BJ (cell line): ENCODE data around the gene CEPT1. TPM values are rescaled to one million over a fixed set of nuclear protein-coding genes. Genes with fewer than 3 reads are reported as not detected.
"Not testable (repeated sequence)": the region's sequence is repeated elsewhere in the genome, so short reads cannot be mapped to it uniquely, and the experiment has no call there.

Source experiments
- CTCF ChIA-PET: fragments of 350-600 bp; formaldehyde crosslinking; extraction: SDS; loops from one replicate; lab custom pipeline; 2021; ENCODE audit warnings: antibody characterized with exemption, inconsistent platforms; lab: Yijun Ruan, JAX
- POLR2A ChIA-PET: fragments of 300-600 bp; sonication (Branson Sonifier 250); formaldehyde crosslinking; extraction: SDS; loops from one replicate; lab custom pipeline; 2021; ENCODE audit warnings: antibody characterized with exemption; lab: Charles Lee
- DNase-seq: peaks from one replicate; pipeline ENCODE4 v3.0.0-alpha.2; 2011; ENCODE audit warnings: low read depth
- H3K27me3 ChIP-seq: 2 replicates; pipeline ENCODE4 v1.6.0; 2011; ENCODE audit warnings: low read length; ENCODE audit not compliant: control insufficient read depth, insufficient read depth
- H3K36me3 ChIP-seq: 2 replicates; pipeline ENCODE4 v1.5.1; 2011; ENCODE audit warnings: low read length; ENCODE audit not compliant: control insufficient read depth, insufficient read depth
- H3K4me3 ChIP-seq: 2 replicates; pipeline ENCODE4 v1.5.1; 2011; ENCODE audit warnings: low read depth, mild to moderate bottlenecking, control low read depth, low read length
- CTCF ChIP-seq: IDR thresholded peaks from 2 replicates; pipeline ENCODE4 v1.5.1; 2011; ENCODE audit warnings: low read depth, mild to moderate bottlenecking, control low read depth, inconsistent platforms, low read length, moderate library complexity; ENCODE audit not compliant: insufficient read depth
- polyA plus RNA-seq: library from polyadenylated mRNA; depleted of rRNA; stranded (reverse); fragments of >200 nt; gene quantifications from 2 replicates; pipeline ENCODE4 v1.2.3, GENCODE V29; 2011

CEPT1 gene
- polyA plus RNA-seq, 1 experiment: 15.5 TPM

DNA sequence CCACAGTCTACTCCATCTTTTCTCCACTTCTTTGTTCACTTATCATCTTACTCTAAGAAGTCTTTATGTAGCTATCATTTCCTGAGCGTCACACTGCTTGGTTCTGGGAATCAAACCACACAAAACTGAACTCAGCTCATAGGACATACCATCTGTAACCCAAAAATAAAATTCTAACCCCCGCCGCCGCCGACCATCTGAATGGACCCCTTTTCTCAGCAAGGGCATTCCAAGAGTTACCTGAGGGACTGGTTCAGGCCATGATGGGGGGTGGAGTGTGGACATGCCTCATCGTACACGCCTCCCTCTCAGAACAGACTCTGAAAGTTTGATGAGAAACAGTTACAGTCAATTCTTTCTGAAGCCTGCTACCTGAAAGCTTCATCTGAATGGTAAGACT lies 74.9 kb downstream of the CEPT1 start:
- TF ChIP-seq CTCF: no peak
- Histone ChIP-seq H3K4me3 (no peak overlapping the region), H3K27me3 (no peaks in the 10 kb centered on the region), H3K36me3 (no peaks in the 10 kb centered on the region)
- DNase-seq: no peak
- ChIA-PET POLR2A (no interaction called here), CTCF (interaction anchor here (0.7 to 1.4 kb wide), 3 partner anchors 8 to 185 kb away, joined by 3 read pairs; no protein-coding TSS in a partner anchor)

DNA sequence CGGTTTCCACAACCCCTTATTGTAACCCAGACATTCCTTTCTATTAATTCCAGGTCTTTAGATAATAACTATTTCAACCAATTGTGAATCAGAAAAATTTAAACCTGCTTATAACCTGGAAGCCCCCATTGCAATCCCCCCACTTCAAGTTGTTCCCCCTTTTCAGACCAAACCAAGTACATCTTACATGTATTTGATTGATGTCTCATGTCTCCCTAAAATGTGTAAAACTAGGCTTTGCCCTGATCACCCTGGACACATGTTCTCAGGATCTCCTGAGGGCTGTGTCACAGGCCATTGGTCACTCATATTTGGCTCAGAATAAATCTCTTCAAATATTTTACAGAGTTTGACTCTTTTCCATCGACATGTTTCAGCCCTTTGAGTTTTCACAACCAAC lies 75.3 kb downstream of the CEPT1 start:
- DNase-seq, H3K36me3 ChIP-seq, H3K4me3 ChIP-seq, POLR2A ChIA-PET, H3K27me3 ChIP-seq: not testable (repeated sequence)
- CTCF ChIA-PET: interaction anchor here (1.2 to 1.4 kb wide), 2 partner anchors 185 to 186 kb away, joined by 3 read pairs; no protein-coding TSS in a partner anchor

DNA sequence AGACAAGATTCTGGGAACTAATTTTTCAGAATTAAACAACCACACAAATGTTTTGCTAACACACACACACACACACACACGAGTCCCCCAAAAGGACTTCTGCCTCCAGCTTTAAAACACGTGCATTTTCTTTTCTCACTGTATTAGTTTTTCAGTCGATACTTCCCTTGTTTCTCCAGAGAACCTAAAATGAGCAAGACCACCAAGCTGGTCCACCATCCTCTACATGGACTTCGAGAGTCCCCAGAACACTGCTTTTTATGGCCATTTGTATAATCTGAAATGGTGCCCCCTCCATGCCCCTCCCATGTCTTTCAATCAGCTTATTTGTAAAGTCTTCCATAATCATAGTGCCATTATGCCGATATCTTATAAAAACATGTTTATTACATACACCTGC lies 76.7 kb downstream of the CEPT1 start:
- H3K36me3 ChIP-seq: no peaks in the 10 kb centered on the region
- no peak for DNase-seq
- POLR2A ChIA-PET: no interaction called here
- CTCF ChIA-PET: interaction anchor here (1.5 kb wide), 1 partner anchor 118 kb away, joined by 5 read pairs; no protein-coding TSS in a partner anchor
- H3K4me3 ChIP-seq: no peak overlapping the region
- H3K27me3 ChIP-seq: no peaks in the 10 kb centered on the region
- no peak for TF ChIP-seq CTCF

DNA sequence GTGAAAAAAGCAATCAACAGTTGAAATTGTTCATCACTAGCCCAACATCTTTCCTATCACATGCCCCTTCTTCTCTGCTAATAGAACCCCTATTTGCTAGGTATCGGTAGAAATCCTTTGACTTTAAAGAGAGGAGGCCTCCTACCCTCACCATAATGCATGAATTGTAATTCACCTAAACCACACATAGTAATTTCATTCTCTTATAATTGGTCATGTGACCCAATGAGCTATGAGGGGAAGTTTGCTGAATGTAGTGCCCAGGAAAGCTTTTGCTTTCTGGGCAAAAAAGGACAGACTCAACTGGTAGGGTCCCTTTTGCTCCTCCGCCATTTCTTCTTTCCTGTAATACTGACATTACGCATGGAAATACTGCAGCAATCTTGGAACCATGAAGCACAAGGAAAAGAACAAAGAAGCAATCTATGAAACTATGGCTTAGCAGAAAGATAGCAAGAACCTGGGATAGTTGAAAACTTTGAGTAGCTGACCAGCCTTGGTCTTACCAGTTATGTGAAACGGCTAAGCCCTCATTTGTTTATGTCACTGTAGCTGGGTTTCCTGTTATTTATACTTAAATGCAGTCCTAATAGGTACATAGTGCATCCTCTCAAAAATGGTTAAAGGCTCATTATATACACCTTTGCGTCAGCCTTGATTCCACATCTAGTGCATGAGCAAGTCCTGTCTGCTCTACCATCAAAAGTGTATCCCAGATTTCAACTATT lies 77.3 kb downstream of the CEPT1 start:
- H3K4me3 ChIP-seq: no peak overlapping the region
- TF ChIP-seq CTCF: no peak
- no peak for DNase-seq
- no peaks in the 10 kb centered on the region for H3K36me3 ChIP-seq
- H3K27me3 ChIP-seq: no peaks in the 10 kb centered on the region
- POLR2A ChIA-PET: no interaction called here
- CTCF ChIA-PET: interaction anchor here (0.5 to 1.5 kb wide), 2 partner anchors 117 to 746 kb away, joined by 3 to 5 read pairs; no protein-coding TSS in a partner anchor

DNA sequence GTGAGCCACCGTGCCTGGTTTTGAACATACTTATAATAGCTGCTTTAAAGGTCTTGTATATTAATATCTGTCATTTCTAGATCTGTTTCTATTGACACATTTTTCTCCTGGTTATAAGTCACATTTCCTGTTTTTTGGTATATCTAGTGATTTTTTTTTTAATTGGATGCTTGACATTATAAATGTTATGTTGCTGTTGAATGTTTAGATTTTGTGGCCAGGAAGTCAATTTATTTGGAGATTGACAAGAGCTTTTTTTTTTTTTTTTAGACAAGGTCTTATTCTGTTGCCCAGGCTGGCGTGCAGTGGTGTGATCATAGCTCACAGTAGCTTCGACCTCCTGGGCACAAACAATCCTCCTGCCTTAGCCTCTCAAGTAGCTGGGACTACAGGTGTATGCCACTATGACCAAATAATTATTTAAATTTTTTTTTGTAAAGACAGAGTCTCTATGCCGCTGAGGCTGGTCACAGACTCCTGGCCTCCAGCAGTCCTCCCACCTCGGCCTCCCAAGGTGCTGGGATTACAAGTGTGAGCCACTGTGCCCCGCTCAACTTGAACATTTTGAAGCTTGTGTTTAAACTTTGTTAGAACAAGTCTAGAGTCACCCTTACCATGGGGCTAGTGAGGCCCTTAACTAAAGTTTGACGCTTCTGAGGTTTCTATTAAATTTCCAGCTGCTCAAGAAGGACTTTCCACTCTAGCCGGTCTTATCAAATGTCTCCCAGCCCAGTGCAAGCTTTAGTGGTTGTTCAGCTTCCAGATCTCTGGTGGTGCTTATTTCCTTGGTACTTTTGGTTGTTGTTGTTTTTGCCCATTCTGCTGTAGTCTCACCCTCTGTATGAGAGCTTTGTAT lies 78.9 kb downstream of the CEPT1 start:
- H3K27me3 ChIP-seq: no peaks in the 10 kb centered on the region
- no peak overlapping the region for H3K4me3 ChIP-seq
- TF ChIP-seq CTCF: no peak
- POLR2A ChIA-PET: interaction anchor here (0.7 kb wide), 1 partner anchor 1139 kb away, joined by 9 read pairs; no protein-coding TSS in a partner anchor
- H3K36me3 ChIP-seq: no peaks in the 10 kb centered on the region
- DNase-seq: no peak
- CTCF ChIA-PET: interaction anchor here (0.6 to 0.8 kb wide), 3 partner anchors 66 to 551 kb away, joined by 3 read pairs; no protein-coding TSS in a partner anchor
